Right kidney (tissue), 1 donor: Measurements from ENCODE around the gene SMIM38.
A peak's percentile ranks its signal among the peaks of the same experiment; 100 is the strongest.
"Not testable (repeated sequence)": the region's sequence is repeated elsewhere in the genome, so short reads cannot be mapped to it uniquely, and the experiment has no call there.

Source experiments
- DNase-seq: peaks from one replicate; pipeline ENCODE4 v3.0.0-alpha.2; 2016

The SMIM38 gene

DNA sequence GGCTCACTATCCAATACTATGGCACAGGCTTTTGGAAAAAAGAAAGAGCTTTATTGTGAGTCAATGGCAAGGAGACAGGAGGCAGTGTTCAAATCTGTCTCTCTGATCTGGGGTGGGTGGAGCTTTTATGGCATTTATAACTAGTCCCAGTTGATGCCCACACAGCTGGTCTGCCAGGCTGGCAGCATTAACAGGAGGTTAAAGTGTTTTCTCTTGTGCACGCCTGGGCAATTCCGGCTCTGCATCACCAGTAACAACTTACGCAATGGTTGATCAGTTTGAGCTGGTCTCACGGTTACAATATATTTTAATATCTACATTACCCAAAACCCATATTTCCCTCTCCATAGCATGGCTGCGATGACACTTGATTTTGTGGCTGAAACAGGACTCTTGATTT is 15.1 kb upstream of the SMIM38 start:
- DNase-seq: no peak

DNA sequence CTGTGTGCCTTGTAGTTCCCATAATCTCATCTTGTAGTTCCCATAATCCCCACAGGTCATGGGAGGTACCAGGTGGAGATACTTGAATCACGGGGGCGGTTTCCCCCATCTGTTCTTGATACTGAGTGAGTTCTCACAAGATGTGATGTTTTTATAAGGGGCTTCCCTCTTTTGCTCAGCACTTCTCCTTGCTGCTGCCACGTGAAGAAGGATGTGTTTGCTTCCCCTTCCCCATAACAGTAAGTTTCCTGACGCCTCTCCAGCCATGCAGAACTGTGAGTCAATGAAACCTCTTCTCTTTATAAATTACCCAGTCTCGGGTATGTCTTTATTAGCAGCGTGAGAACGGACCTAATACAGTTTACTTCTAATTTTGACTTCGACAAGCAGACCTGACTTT is 14.0 kb upstream of the SMIM38 start:
- no peak for DNase-seq

DNA sequence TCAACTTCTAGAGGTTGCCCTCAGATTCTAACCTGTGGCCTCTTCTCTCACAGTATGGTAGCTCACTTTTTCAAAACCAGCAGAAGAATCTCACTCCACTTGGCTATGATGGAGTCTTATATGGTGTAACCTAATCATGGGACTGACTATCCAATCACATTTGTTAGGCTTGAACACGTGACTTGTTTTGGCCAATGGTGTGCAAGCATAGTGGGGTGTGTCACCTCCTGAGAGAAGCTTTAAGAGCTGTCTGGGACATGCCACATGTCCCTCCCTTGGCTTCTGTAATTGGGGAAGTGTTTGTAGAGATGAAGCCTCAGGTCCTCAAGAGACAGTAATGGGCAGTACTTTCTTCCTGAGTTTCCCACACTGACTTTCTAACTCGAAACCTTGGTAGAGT is 12.8 kb upstream of the SMIM38 start:
- DNase-seq: no peak

DNA sequence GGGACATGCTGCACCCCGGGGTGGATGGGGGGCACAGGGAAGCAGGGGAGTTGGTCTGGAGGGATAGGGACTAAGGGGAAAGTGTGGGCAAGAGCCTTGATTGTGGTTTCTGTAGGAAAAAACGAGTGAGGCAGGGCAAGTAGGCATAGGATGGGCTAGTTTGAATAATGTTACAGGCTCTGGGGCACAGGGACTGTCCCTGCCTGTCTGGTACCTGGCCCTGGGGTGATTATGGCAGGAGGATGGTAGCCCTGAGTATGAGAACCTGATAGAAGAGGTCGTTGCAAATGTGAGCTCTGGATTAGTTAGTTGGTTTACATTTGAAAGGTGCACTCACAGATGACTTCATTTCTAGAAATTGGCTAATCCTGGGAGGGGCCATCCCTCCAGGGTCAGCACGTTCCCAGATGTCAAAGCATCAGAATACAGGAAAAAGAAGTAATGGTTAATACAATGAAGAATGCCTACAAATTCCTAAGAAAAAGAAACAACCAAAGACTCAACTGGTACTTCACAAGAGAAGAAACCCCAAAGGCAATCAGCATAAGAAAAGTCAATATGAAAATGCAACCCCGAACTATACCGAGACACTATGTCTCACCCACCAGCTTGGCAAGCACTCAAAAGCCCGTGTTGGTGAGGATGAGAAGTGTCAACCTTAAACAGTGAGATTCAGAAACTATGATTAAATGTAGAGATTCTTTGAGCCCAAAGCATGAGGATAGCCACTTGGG is 11.3 kb upstream of the SMIM38 start:
- no peak for DNase-seq

DNA sequence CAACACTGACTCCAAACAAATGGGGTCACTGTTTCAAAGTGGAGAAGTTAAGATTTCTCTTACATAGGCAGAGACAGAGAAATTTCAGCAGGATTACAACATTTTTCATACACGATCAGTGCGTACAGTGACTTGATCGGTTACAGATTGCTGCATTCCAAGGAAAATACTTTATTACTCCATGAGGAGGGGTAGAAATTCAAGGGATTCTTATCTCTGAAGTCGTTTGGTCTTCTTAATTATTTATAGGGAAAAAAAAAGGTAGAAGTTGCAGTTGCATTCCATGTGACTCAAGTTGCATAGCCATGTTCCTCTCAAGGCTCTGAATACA is 10.7 kb upstream of the SMIM38 start:
- no peak for DNase-seq

DNA sequence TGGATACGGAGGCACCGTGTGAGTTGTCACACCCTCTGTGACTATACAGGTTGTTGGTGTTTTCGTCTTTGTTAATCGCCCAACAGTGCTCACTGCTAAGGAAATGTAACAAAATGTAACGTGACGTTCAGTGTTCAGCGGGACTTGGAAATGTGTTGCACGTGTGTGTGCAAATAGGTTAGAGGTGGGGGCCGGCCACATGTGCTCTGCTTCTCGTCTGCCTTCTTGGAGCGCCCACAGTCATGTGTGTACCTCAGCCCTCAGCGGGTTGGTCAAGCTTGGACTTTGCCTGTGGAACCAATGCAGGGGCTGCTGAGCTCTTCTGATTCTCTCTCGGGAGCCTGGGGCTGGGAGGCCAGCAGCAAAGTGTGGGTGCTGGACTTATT is 7.4 kb upstream of the SMIM38 start:
- no peak for DNase-seq

DNA sequence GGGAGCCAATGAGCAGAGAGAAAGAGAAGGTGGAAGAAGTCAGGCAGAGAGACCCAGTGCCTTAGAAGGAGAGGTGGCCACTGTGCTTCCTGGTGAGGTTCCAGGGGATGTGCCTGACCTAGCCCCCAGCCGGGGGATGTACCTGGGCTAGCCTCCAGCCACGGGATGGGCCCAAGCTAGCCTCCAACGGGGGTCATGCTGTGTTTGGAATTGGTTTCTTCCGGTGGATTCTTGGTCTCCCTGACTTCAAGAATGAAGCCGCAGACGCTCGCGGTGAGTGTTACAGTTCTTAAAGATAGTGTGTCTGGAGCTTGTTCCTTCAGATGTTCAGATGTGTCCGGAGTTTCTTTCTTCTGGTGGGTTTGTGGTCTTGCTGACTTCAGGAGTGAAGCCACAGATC is 6.9 kb upstream of the SMIM38 start:
- no peak for DNase-seq

DNA sequence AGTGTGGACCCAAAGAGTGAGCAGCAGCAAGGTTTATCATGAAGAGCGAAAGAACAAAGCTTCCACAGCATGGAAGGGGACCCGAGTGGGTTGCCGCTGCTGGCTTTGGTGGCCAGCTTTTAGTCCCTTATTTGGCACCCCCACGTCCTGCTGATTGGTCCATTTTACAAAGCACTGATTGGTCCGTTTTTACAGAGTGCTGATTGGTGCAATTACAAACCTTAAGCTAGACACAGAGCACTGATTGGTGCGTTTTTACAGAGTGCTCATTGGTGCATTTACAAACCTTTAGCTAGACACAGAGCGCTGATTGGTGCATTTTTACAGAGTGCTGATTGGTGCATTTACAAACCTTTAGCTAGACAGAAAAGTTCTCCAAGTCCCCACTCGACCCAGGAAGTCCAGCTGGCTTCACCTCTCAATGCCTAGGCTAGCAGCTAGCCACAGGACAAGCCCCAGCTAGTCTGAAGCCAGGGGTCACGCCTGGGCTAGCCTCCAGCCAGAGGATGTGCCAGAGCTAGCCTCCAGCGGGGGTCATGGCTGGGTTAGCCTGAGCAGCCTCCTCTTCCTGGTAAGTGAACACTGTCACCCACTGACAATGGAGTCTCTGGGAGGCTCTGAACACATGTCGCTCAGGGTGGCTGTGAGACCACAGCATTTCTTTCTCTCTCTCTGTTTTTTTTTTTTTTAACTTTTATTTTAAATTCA is 6.2 kb upstream of the SMIM38 start:
- not testable (repeated sequence) for DNase-seq

DNA sequence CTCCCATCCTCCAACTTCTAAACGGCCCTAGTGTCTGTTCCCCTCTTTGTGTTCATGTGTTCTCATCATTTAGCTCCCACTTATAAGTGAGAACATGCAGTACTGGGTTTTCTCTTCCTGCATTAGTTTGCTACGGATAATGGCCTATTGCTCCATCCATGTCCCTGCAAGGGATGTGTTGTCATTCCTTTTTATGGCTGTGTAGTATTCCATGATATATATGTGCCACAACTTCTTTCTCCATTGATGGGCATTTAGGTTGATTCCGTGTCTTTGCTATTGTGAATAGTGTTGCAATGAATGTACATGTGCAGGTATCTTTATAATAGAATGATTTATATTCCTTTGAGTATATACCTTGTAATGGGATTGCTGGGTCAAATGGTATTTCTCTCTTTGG is 5.6 kb upstream of the SMIM38 start:
- DNase-seq: no peak

DNA sequence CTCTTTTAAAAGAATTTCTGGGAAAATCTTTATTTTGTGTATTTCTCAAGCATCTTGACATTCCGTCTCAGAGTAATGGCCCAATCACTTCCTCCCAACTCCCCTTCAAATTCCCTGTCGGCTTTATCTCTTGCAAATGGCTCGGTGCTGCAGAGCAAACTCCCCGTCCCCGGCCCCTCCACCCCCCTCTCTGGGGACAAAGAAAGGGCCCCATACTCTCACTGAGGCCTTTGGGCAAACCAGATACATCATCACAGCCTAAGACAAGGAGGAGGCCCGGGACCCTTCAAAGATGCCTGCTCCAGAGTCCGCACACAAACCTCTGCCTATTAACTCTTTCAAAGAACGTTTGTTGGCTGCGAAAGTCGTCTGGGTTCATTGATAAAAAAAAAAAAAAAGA is 3.9 kb upstream of the SMIM38 start:
- DNase-seq: no peak

DNA sequence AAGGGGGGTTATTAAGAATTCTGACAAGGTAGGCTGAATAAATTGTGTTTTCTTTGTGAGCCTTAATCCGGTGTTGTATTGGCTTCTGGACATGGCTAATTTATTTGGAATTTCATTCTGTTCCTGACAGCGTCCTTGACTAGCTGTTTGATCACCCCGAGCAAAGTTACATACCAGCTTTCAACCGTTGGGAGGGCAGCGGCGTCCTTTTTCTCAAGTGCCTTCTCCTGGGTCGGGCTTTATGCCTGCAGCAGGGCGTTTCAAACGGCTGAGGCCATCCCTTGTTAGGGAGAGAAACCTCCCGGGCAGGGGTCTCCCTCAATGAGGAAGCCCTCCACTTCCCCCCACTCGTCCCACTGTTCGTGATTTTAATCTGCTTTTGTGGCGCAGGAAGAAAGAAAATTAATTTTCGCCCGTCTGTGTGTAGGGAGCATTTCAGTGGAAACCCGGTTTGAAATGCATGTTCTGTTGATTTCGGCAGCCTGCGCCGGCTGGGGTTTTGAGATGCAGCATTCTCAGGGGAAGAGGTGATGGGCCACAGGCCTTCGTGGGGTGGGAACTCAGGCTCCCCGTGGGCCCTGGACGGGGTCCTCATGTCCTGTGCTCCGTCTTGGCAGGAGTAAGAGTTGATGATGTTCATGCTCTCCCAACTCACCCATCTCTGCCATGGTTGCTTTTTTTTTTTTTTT is 2.9 kb upstream of the SMIM38 start:
- DNase-seq: peak; percentile 46

DNA sequence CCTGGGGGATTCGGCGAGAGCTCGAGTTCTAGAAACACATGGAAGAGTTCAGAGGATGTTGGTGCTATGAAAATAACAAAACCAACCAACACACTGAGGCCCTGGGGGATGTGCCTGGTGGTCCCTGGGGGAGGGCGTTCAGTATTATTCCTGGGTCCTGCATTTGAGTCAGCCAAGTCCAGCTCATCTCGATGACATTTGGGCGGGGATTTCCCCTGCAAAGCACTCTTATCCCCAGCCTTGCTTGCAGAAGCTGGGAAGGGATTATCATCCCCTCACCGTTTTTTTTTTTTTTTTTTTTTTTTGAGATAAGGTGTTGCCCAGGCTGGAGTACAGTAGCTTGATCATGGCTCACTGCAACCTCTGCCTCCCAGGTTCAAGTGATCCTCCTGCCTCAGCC is 2.1 kb upstream of the SMIM38 start:
- no peak for DNase-seq

DNA sequence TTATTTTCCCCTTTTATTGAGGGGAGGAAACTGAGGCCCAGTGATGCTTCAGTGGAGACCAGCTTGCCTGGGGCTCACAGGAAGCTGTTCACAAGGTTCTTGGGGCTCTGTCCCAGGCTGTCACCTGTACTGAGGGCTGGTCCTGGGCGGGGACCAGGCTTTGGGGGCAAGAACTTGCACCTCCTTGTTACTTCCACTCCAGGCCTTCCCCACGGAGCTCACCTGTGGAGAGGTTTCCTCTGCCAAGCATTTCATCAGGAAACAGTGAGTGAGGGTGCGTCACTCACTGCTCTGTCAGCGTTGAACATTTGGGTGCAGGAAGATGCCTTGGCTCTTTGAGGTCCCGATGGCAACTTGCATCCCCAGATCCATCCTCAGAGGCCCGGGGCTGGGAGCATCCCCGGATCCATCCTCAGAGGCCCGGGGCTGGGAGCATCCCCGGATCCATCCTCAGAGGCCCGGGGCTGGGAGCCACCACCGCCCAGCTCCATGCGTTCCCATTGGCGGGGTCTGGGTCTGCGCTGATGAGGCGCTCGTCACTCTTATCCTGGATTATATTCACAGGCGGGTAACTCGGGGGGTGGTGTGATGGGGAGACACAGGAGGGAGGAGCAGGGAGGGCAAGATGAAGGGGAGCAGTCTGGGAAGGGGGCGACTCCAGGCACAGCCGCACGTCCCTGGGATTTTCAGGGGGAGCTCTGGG is 1.4 kb upstream of the SMIM38 start:
- DNase-seq: no peak

DNA sequence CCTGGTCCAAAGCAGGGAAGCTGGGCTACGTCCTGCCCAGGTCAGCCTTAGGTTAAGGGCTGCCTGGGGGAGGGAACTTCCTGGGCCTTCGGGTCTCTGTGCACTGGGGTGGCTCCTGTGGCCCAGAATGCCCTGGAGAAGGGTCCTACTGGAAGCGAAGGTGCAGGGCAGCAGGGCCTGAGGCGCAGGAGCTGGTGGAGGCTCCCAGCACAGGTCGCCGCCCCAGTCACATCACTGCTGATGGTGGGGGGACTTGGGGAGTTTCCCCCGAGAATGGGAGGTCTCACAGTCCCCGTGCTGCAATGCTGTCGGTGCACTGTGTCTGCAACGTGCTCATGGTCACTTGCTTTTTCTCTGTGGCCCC is 815 bp upstream of the SMIM38 start:
- DNase-seq: no peak

DNA sequence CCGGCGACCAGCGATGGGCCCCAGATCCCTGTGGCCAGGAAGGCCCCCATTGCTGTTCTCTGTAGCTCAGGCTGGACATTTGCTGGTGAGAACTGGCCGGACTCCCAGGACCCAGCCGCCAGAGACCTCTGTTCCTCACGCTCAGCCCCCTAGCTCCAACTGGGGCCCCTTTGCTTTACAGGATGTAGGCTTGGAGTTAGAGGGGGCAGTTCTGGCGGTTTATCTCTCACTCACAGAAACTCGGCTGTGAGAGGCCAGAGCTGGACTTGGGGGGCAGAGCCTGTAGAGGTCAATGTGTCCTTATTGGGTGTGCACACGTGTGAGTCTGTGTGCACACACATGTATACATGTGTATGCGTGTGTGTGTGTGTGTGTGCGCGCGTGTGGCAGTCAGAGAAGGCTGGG is 502 bp downstream of the SMIM38 start:
- peak; percentile 60 for DNase-seq

DNA sequence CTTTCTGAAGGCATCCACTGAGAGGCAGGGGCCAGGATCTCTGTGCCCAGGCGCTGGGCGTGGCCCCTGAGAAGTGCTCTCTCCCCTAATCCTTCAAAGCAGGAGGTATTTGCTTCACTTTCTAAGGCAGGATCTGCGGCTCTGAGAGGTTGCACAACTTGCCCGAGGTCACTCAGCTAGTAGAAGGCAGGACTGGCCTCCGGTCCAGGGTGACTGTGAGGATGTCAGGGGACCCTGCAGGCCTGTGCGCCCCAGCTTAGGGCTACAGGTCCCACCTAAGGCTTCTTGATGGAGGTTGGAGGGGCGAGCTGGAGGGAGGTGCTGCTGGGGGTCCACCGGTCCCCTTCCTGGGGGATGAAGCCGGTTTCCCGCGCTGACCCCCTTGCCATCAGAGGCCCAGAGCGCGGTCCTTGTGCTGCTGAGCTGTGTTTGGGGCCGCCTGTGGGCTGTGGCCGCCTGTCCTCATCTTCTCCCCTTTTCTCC is 979 bp downstream of the SMIM38 start:
- DNase-seq: peak; percentile 40

DNA sequence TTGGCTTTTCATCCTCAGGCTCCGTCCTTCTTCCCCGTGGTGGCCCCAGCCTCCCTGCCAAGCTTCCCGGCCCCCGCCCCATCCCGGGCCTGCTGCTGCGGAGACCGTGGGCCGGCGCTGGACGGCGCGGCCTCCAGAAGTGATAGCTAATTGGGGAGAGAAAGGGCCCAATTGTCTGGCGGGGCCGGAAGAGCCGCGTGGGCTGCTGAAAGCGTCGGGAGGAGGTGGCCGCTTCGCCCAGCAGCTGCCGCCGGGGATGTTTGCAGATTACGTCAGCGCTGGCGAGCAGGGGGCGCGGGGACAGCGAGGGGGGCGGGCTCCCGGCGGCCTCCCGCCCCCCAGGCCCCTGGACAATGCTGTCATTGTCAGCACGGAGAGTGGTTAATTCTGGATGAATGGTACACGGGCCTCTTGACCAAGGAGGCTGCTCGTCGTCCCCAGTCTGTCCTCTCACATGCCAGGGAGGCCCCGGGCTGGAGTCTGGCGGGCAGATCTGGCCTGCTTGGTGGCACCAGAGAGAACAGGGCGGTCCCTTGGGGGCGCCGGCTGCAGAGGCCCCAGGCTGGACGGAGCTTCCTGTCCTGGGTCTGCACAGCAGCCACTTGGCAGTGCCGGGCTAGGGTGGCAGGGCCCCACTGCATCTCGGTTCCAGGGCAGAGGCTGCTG is 1.6 kb downstream of the SMIM38 start:
- peak; percentile 77 for DNase-seq

DNA sequence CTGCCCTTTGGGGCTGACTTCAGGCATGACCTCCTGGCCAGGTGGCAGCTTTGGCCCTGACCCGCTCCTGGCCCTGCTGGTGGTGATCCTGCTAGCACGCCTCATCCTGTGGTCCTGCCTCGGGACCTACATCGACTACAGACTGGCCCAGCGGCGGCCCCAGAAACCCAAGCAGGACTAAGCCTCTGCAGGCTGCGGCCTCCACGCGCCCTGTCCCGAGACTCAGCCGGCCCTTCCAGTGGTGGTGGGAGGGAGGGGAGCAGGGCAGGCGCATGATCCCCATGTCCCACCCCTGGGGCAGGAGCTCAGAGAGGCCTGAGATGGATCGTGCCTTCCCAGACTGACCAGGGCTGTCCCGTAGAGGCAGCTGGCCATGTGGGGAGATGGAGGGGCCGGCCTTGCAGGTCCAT is 2.1 kb downstream of the SMIM38 start:
- DNase-seq: peak; percentile 23

DNA sequence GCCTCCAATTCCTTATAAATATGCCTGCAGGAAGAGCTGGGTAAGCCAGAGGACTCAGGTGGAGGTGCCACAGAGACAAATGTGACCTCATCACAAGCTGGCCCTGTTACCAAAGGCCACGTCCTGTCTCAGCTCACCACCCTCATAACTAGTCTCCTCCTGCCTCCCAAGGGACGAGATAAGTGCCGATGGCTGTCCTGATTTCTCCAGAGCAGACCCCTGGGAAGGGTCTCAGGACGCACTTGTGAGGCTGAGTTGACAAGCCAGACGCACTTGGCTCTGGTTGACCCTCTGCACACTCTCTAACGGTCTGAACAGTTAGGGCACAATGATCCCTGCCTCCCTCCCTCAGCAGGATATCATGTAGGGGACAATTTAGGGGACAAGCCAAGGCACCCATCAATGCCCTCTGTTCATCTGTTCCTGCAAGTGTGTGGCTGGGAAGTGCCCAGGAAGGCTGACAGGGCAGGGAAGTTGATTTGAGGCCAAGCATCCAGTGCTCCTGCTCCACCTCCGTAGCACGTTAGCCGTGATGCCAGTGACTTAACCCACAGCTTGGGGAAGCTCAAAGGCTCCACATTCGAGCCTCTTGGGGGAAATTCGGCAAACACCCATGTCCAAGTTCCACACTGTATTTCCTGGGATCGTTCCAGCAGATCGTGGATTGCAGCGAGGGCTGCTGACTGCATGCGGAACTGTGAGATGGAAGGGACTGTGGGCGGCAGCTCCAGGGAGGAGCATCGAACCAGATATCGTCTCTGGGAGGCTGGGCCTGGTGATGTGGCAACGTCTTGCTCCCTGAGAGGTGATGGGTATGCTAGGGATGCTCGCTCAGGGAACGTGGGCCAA is 2.8 kb downstream of the SMIM38 start:
- no peak for DNase-seq

DNA sequence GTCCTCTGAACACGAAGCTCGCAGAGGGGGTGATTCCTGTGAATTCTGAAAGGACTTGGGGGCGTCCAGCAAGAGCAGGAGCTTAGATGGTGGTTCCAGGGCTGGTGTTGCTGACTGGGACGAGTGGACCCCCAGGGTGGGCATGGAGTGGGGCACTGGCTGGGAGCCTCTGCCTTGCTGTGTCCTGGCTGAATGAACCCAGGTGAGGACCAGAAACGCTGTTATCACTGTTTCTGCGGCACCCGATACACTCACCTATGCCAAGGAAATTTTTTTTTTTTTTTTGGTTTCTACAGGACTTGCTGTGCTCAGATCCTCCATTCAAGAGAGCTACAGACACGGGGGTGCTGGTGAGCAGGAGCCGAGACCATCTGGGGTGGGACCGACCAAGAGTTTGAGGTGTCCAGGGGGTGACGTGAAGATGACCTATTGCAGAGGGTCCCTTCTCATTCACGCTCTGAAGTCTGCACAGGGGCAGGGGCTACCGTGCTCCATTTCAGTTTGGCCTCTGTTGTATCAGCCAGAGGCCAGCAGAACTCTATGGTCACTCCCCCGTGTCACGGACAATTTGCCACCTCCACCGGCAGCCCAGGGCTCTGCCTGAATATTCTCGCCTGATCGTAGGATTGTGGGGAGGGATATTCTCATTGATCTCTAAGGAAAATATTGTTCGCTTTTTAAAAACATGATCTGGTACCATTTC is 3.6 kb downstream of the SMIM38 start:
- DNase-seq: peak; percentile 52
